Ureter (tissue), 1 donor: ENCODE data around the gene PSMD11. TPM values are rescaled to one million over a fixed set of nuclear protein-coding genes. Genes with fewer than 3 reads are reported as not detected.
"Not testable (repeated sequence)": the region's sequence is repeated elsewhere in the genome, so short reads cannot be mapped to it uniquely, and the experiment has no call there.

Experiments used
- DNase-seq: peaks from one replicate; pipeline ENCODE4 v3.0.0-alpha.2; 2020; ENCODE audit warnings: low spot score
- total RNA-seq: library from RNA; stranded (reverse); gene quantifications from one replicate; pipeline ENCODE4 v1.2.4, GENCODE V29; 2023
- donor health status: DM: yes; HTN: yes; CAD: no.

The PSMD11 gene
- total RNA-seq, 1 donor from 2014 or later = 80.9 TPM

GRCh38 chr17:32510466-32510865 is 66.2 kb downstream of the PSMD11 start:
- no peak for DNase-seq

GRCh38 chr17:32512328-32512727 is 68.0 kb downstream of the PSMD11 start:
- no peak for DNase-seq

GRCh38 chr17:32513579-32513978 is 69.3 kb downstream of the PSMD11 start:
- no peak for DNase-seq

DNA sequence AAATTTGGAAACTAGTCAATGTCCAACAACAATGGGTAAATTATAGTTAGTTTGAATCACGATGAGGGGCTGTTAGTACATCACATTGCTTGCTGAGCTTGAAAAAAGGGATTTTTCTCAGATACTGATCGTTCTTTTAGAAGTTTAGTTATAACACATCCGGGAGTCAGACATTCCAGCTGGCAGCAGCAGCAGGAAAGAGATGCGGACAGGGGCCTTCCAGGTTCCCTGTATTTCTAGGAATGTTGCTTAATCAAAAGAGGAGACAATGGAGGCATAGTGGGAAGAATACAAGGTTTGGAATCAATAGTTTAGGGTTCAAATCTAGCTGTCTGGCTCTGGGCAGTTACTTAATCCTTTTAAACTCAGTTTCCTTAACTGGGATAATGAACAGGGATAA is 70.3 kb downstream of the PSMD11 start:
- no peak for DNase-seq

GRCh38 chr17:32515677-32516383 is 71.5 kb downstream of the PSMD11 start:
- no peak for DNase-seq

- DNase-seq = no peak
These were observed 72.1 kb downstream of the PSMD11 start for GRCh38 chr17:32516450-32516849.

GRCh38 chr17:32516940-32517701 is 72.8 kb downstream of the PSMD11 start:
- no peak for DNase-seq

DNA sequence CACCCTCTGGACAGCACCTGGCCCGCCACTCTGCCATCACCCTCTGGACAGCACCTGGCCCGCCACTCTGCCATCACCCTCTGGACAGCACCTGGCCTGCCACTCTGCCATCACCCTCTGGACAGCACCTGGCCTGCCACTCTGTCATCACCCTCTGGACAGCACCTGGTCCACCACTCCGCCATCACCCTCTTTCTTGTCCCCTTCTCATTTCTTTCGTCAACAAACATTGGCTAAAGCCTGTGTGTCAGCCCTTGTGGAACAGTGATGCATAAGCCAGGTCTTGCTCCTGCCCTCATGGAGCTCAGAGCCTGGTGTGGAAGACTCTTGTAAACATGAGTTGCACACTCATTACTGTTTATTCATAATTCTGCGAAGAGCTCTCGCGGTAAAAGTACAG is 73.7 kb downstream of the PSMD11 start:
- DNase-seq = no peak

GRCh38 chr17:32518646-32519227 is 74.4 kb downstream of the PSMD11 start:
- no peak for DNase-seq

DNA sequence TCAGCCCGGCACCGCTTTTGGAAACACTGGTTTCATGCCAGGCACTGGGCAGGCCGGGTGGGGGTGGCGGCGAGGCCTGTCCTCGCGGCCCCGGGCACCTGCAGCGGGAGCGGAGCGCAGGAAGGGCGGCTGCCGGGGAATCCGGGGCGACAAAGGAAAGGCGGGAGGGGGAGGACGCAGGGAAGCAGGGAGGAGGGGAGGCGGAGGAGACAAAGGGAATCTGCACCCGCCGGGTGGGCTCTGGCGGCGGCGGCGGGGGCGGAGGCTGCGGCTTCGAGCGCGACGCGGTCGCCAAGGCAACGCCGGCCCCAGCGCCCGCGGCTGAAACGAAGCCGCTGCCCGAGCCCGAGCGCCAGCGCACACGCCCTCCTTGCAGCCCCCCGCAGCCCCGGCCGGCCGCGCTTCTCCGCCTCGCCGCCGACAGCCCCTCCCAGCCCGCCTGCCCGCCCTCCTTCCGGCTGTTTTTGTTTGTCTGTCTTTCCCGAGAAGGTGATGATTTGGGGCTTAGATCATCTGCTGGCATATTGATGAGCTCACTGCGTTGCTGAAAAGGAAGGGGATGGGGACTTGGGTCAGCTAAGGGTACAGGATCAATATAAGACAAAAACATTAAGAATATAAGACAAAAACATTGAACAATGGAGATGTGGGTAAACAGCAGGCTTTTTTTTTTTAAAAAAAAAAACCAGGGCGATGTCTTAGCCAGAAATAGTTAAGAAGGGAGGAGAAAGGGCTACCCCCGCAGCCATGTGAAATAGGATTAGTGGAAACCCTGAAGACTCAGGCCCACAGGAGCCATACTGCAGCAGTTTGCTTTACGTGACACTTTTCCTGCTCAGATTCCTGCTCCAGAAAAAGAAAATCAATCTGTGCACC is 75.2 kb downstream of the PSMD11 start:
- no peak for DNase-seq

DNA sequence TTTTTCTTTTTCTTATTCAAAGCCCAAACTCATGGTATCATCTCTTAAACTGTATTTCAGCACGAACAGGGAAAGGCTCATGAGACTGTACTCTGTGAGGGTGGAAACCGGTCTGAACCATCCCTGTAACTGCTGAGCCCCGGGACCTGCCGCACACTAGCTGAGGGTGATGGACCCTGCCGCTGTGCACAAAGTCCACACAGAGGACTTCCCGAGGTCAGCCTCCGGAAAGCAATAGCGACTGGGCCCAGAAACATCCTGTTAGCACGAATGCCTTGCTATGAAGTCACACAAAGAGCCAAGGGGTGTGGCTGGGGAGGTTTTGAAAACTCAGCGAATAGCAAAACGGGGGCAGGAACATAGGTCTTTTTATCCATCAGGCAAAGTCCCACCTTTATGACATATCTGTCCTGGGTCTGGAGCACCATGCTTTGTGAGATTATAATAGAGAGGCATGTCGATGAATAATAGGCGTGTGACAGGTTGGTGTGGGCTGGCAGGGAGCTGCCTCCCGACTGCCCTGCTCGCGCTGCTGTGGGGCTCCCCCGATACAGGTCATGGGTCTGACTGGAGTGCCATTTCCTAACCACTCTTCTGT is 75.9 kb downstream of the PSMD11 start:
- DNase-seq = no peak

GRCh38 chr17:32520737-32521404 is 76.6 kb downstream of the PSMD11 start:
- DNase-seq = no peak

DNA sequence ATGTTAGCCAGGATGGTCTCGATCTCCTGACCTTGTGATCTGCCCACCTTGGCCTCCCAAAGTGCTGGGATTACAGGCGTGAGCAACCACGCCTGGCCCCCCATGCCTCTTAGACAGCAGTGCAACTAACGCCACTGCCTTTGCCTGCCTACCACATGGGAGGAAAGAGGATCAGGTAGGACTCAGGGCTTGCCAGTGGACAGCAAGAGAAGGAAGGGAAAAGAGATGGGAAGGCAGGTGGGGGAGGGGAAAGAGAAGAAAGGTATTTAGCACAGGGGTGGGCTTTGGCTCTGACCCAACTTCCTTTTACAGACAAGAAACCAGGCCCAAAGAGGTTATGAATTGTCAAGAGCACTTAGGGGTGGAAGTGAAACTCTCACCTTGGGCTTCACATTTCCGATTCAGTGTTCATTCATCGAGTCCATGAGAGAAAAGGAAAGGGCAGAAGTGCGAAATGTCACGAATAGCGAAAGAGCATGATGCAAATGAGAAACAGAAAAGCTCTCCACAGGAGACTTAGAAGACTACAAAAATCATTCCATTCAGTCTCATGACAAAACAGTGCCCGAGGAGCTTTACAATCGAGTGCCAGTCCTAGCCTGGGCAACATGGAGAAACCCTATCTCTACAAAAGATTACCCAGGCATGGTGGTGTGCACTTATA is 78.8 kb downstream of the PSMD11 start:
- DNase-seq = no peak

DNA sequence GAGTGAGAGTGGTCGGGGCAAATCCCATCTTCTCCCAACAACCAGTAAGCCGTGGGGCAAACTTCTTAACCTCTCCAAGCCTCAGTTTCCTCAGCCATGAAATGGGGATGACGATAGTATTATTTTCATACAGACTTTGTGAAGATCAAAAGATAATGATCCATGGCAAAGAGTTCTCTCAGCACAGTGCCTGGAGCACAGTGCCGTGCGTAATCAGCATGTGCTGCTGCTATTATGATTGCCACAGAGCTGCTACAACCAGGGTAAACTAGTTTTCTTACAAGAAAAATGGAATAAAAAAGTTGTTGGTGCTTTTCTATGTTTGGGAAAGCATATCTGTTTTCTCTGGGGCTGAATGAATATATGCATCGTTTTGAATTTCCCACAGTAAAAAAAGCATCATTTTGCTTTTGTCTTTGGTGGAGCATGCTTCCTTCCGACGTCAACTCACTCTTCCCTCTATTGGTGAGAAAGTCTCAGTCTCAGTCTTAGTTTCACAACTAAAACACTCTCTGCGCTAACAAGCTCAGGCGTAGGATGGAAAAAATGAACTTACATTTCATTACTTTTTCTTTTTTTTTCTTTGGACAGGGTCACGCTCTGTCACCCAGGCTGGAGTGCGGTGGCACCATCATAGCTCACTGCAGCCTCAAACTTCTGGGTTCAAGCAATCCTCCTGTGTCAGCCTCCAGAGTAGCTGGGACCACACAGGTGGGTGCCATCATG is 79.7 kb downstream of the PSMD11 start:
- no peak for DNase-seq

DNA sequence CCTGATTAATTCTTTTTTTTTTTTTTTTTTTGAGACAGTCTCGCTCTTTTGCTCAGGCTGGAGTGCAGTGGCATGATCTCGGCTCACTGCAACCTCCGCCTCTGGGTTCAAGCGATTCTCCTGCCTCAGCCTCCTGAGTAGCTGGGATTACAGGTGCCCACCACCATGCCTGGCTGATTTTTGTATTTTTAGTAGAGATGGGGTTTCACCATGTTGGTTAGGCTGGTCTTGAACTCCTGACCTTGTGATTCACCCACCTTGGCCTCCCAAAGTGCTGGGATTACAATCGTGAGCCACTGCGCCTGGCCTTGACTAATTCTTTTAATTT is 80.2 kb downstream of the PSMD11 start:
- DNase-seq = not testable (repeated sequence)

GRCh38 chr17:32525122-32525521 is 80.8 kb downstream of the PSMD11 start:
- DNase-seq = no peak

DNA sequence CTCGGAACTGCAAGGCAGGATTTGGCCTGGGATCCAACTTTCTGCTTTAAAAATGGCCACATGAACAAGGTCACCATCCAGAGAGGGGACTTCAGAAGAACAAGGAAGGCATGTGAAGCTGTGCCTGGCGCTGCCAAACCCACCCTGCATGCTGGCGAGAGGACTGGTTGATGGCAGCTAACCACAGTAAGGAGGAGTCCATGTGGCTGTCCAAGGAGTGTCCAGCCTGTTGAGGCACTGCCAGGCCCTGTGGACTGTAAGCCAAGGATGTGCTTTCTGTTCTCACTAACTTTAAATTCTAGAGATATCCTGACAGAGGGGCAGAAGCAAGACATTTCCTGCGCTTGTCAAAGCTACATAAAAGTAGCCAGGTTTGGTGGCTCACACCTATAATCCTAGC is 82.8 kb downstream of the PSMD11 start:
- no peak for DNase-seq

DNA sequence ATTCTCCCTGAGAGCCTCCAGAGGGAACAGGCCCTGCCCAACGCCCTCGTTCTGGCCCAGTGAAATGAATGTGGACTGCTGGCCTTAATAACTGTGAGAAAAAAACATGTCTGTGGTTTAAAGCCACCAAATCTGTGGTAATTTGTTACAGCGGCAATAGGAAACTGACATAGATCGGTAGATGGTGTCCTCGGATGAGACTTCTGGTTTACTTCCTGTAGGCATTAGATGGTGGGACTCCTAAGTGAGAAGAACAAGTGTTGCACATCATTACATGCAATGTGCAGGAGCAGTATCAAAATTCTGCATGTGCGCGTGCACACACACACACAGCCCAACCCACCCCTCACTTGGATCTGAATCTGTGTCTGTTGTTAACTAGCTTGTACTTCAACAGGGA is 84.5 kb downstream of the PSMD11 start:
- no peak for DNase-seq

- DNase-seq = no peak
These were observed 85.3 kb downstream of the PSMD11 start for GRCh38 chr17:32529604-32530003.
